Trophoblast cell (in vitro differentiated cells and primary cell): ENCODE results near the gene DCTN1.

Experiments used
- DNase-seq, 2 donors: peaks; one replicate each; pipeline ENCODE4 v3.0.0-alpha.2; 2016
- H2AFZ ChIP-seq: 2 replicates; pipeline ENCODE4 v1.6.1; 2013; ENCODE audit warnings: low read length, moderate library complexity, mild to moderate bottlenecking; ENCODE audit not compliant: insufficient read depth, poor library complexity
- H2AK5ac ChIP-seq: 2 replicates; pipeline ENCODE4 v1.6.1; 2013; ENCODE audit warnings: mild to moderate bottlenecking, low read length
- H2BK120ac ChIP-seq: 2 replicates; pipeline ENCODE4 v1.6.1; 2013; ENCODE audit warnings: low read length, mild to moderate bottlenecking, moderate library complexity; ENCODE audit not compliant: insufficient read depth, poor library complexity
- H2BK12ac ChIP-seq: 2 replicates; pipeline ENCODE4 v1.6.1; 2013; ENCODE audit warnings: mild to moderate bottlenecking, low read length, moderate library complexity
- H2BK5ac ChIP-seq: 2 replicates; pipeline ENCODE4 v1.6.1; 2013; ENCODE audit warnings: low read length, low read depth, moderate library complexity, mild to moderate bottlenecking; ENCODE audit not compliant: poor library complexity
- H3K14ac ChIP-seq: 2 replicates; pipeline ENCODE4 v1.6.1; 2013; ENCODE audit warnings: mild to moderate bottlenecking, low read length
- H3K18ac ChIP-seq: 2 replicates; pipeline ENCODE4 v1.6.1; 2013; ENCODE audit warnings: mild to moderate bottlenecking, low read length
- H3K23ac ChIP-seq: 2 replicates; pipeline ENCODE4 v1.6.1; 2013; ENCODE audit warnings: low read length
- H3K27ac ChIP-seq: 2 replicates; pipeline ENCODE4 v1.5.1; 2013; ENCODE audit warnings: low read depth, mild to moderate bottlenecking, inconsistent platforms, low read length, moderate library complexity
- H3K27me3 ChIP-seq: 2 replicates; pipeline ENCODE4 v1.6.1; 2013; ENCODE audit warnings: inconsistent platforms, mild to moderate bottlenecking, low read length, moderate library complexity; ENCODE audit not compliant: insufficient read depth
- H3K36me3 ChIP-seq, 2 experiments: 1 replicate in 1 of 2; 2 replicates in 1 of 2; pipeline ENCODE4 v1.6.1; 2013; ENCODE audit warnings: low read length in 2 of 2, mild to moderate bottlenecking in 2 of 2, moderate library complexity in 1 of 2; ENCODE audit not compliant: insufficient read depth in 2 of 2, control insufficient read depth in 1 of 2
- H3K4ac ChIP-seq: 2 replicates; pipeline ENCODE4 v1.6.1; 2013; ENCODE audit warnings: low read depth, mild to moderate bottlenecking, low read length, moderate library complexity
- H3K4me1 ChIP-seq, 2 experiments: 1 replicate in 1 of 2; 2 replicates in 1 of 2; pipeline ENCODE4 v1.6.1; 2013; ENCODE audit warnings: low read length in 2 of 2, mild to moderate bottlenecking in 2 of 2, moderate library complexity in 1 of 2; ENCODE audit not compliant: insufficient read depth in 2 of 2, control insufficient read depth in 1 of 2
- H3K4me2 ChIP-seq: 2 replicates; pipeline ENCODE4 v1.6.1; 2013; ENCODE audit warnings: inconsistent platforms, mild to moderate bottlenecking, low read length, moderate library complexity
- H3K4me3 ChIP-seq: 2 replicates; pipeline ENCODE4 v1.5.1; 2013; ENCODE audit warnings: mild to moderate bottlenecking, low read depth, low read length, inconsistent platforms
- H3K79me1 ChIP-seq: one replicate; pipeline ENCODE4 v1.6.1; 2013; ENCODE audit warnings: low read length
- H3K79me2 ChIP-seq: 2 replicates; pipeline ENCODE4 v1.6.1; 2013; ENCODE audit warnings: low read length, mild to moderate bottlenecking; ENCODE audit not compliant: control insufficient read depth, insufficient read depth, poor library complexity
- H3K9ac ChIP-seq: 2 replicates; pipeline ENCODE4 v1.6.1; 2013; ENCODE audit warnings: mild to moderate bottlenecking, low read length
- H3K9me3 ChIP-seq: 2 replicates; pipeline ENCODE4 v1.6.1; 2013; ENCODE audit warnings: low read depth, mild to moderate bottlenecking, control low read depth, inconsistent platforms, low read length; ENCODE audit not compliant: insufficient read depth
- H4K12ac ChIP-seq: 2 replicates; pipeline ENCODE4 v1.6.1; 2013; ENCODE audit warnings: low read depth, mild to moderate bottlenecking, low read length, moderate library complexity
- H4K8ac ChIP-seq: 2 replicates; pipeline ENCODE4 v1.6.1; 2013; ENCODE audit warnings: low read depth, mild to moderate bottlenecking, low read length, moderate library complexity
- H4K91ac ChIP-seq: one replicate; pipeline ENCODE4 v1.6.1; 2013; ENCODE audit warnings: low read depth, mild to moderate bottlenecking, low read length, moderate library complexity
- WGBS: extraction: QIAGEN DNeasy Blood & Tissue Kit; methylation state at CpG from one replicate; pipeline ENCODE4 v1.1.7; 2013; ENCODE audit warnings: missing lambda C conversion rate; ENCODE audit not compliant: insufficient read length, insufficient coverage; ENCODE audit errors: extremely low coverage; 5-methylcytosine and 5-hydroxymethylcytosine counted together

The DCTN1 gene

GRCh38 chr2:74333175-74333574, 46.9 kb downstream of the DCTN1 start:
- H4K12ac ChIP-seq: no peak overlapping the region
- no peaks in the 10 kb centered on the region for H3K79me2 ChIP-seq
- no peak overlapping the region for H4K8ac ChIP-seq
- no peaks in the 10 kb centered on the region for H3K4me1 ChIP-seq
- H3K9me3 ChIP-seq: peaks cover 8% of the 10 kb centered on the region
- H3K27me3 ChIP-seq: no peaks in the 10 kb centered on the region
- H2BK12ac ChIP-seq: no peak overlapping the region
- no peaks in the 10 kb centered on the region for H3K79me1 ChIP-seq
- H3K4me2 ChIP-seq: no peak overlapping the region
- H3K4ac ChIP-seq: no peak overlapping the region
- H3K9ac ChIP-seq: no peak overlapping the region
- H2BK120ac ChIP-seq: no peak overlapping the region
- no peak overlapping the region for H3K18ac ChIP-seq
- no peak overlapping the region for H3K14ac ChIP-seq
- H2AFZ ChIP-seq: no peak overlapping the region
- no peak overlapping the region for H2BK5ac ChIP-seq
- H3K4me3 ChIP-seq: no peak overlapping the region
- no peaks in the 10 kb centered on the region for H3K36me3 ChIP-seq
- no peak overlapping the region for H2AK5ac ChIP-seq
- H3K23ac ChIP-seq: no peak overlapping the region
- H4K91ac ChIP-seq: no peak overlapping the region
- H3K27ac ChIP-seq: no peak overlapping the region
- WGBS: no CpG with 5 or more reads among the region's 3 CpGs
- peak in 1 of 2 donors; percentile 44 for DNase-seq

GRCh38 chr2:74332550-74333174, 47.4 kb downstream of the DCTN1 start:
- Histone ChIP-seq H2BK120ac (no peak overlapping the region), H3K9ac (no peak overlapping the region), H4K12ac (no peak overlapping the region), H3K27me3 (no peaks in the 10 kb centered on the region), H3K4me2 (no peak overlapping the region), H3K4me1 (no peaks in the 10 kb centered on the region), H2BK5ac (no peak overlapping the region), H3K27ac (no peak overlapping the region), H2BK12ac (no peak overlapping the region), H3K79me1 (no peaks in the 10 kb centered on the region), H3K4ac (no peak overlapping the region), H2AFZ (no peak overlapping the region), H3K23ac (no peak overlapping the region), H3K18ac (no peak overlapping the region), H2AK5ac (no peak overlapping the region), H3K79me2 (no peaks in the 10 kb centered on the region), H4K8ac (no peak overlapping the region), H3K9me3 (peaks cover 8% of the 10 kb centered on the region), H3K14ac (no peak overlapping the region), H3K4me3 (no peak overlapping the region), H3K36me3 (no peaks in the 10 kb centered on the region), H4K91ac (no peak overlapping the region)
- DNase-seq: no peak
- no CpG with 5 or more reads among the region's 3 CpGs for WGBS

GRCh38 chr2:74328573-74328972, 51.5 kb downstream of the DCTN1 start:
- DNase-seq: no peak
- Histone ChIP-seq H3K9ac (no peak overlapping the region), H3K79me1 (no peaks in the 10 kb centered on the region), H2BK120ac (no peak overlapping the region), H3K4me1 (no peaks in the 10 kb centered on the region), H3K4me2 (no peak overlapping the region), H3K23ac (no peak overlapping the region), H2AK5ac (no peak overlapping the region), H3K27me3 (no peaks in the 10 kb centered on the region), H3K36me3 (no peaks in the 10 kb centered on the region), H3K79me2 (no peaks in the 10 kb centered on the region), H3K4ac (no peak overlapping the region), H3K9me3 (peaks cover 8% of the 10 kb centered on the region), H4K8ac (no peak overlapping the region), H2AFZ (no peak overlapping the region), H4K12ac (no peak overlapping the region), H3K14ac (no peak overlapping the region), H3K18ac (no peak overlapping the region), H3K4me3 (no peak overlapping the region), H2BK5ac (no peak overlapping the region), H4K91ac (no peak overlapping the region), H2BK12ac (no peak overlapping the region), H3K27ac (no peak overlapping the region)
- no CpG with 5 or more reads among the region's 2 CpGs for WGBS

- H4K12ac ChIP-seq: no peak overlapping the region
- H3K4me2 ChIP-seq: no peak overlapping the region
- no peak overlapping the region for H3K27ac ChIP-seq
- H3K36me3 ChIP-seq: no peaks in the 10 kb centered on the region
- H4K8ac ChIP-seq: no peak overlapping the region
- H3K9ac ChIP-seq: no peak overlapping the region
- H2BK12ac ChIP-seq: no peak overlapping the region
- no peak overlapping the region for H2BK120ac ChIP-seq
- no peaks in the 10 kb centered on the region for H3K27me3 ChIP-seq
- H4K91ac ChIP-seq: no peak overlapping the region
- no peak overlapping the region for H3K14ac ChIP-seq
- no CpG with 5 or more reads among the region's 2 CpGs for WGBS
- H3K23ac ChIP-seq: no peak overlapping the region
- no peak overlapping the region for H3K4ac ChIP-seq
- H2AK5ac ChIP-seq: no peak overlapping the region
- H3K4me1 ChIP-seq: no peaks in the 10 kb centered on the region
- peaks cover 8% of the 10 kb centered on the region for H3K9me3 ChIP-seq
- no peak for DNase-seq
- no peak overlapping the region for H2AFZ ChIP-seq
- H3K18ac ChIP-seq: no peak overlapping the region
- H3K79me2 ChIP-seq: no peaks in the 10 kb centered on the region
- H3K79me1 ChIP-seq: no peaks in the 10 kb centered on the region
- no peak overlapping the region for H3K4me3 ChIP-seq
- no peak overlapping the region for H2BK5ac ChIP-seq
Observed at GRCh38 chr2:74328074-74328473, 52.0 kb downstream of the DCTN1 start.
